NB4 (cell line): ENCODE results near the gene LRP10.
A peak's percentile ranks its signal among the peaks of the same experiment; 100 is the strongest.

Experiments used
- CTCF ChIP-seq: IDR thresholded peaks from one replicate; pipeline ENCODE4 v1.5.1; 2012; ENCODE audit warnings: low read depth, low read length
- MYC ChIP-seq: IDR thresholded peaks from 2 replicates; pipeline ENCODE4 v1.6.1; 2011; ENCODE audit warnings: low read depth, low read length
- POLR2A ChIP-seq: IDR thresholded peaks from 2 replicates; pipeline ENCODE4 v1.6.1; 2011; ENCODE audit warnings: mild to moderate bottlenecking; ENCODE audit not compliant: insufficient read length; ENCODE audit errors: extremely low read depth

GRCh38 chr14:22822571-22823098, 48.9 kb upstream of the LRP10 start:
- TF ChIP-seq CTCF (peak; percentile 80), POLR2A (no peak), MYC (no peak)
